Measurements from ENCODE around the gene EPHA6. TPM values are rescaled to one million over a fixed set of nuclear protein-coding genes. Genes with fewer than 3 reads are reported as not detected.

Gene EPHA6
- total and polyA plus RNA-seq, 2 donors (not counting 1 experiment from before 2014, with no cell fraction given): not detected

DNA sequence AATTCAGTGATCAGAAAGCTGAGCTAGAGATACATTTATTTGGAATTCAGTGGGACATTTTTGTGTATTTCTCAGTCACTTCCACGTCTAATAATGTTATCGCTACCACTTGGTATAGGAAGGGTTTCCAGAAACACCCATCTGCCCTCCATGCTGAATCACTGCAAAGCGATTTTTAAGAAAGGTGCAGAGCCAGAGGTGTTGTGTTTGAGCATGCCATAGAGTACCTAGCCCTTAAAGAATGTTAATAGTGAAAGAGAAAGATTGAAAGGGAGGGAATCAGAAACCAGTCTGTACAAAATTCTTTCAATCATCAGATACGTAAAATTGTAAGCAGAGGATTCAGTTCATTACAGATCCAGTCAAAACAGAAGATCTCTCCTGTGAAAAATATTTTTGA lies 870.1 kb downstream of the EPHA6 start:
- Mint-ChIP-seq H3K27me3 (no peaks in the 10 kb centered on the region), H3K4me1 (no peaks in the 10 kb centered on the region), H3K27ac (no peak overlapping the region), H3K9me3 (ENCODE audit: insufficient read depth) (no peaks in the 10 kb centered on the region), H3K4me3 (no peak overlapping the region)
- ATAC-seq (ENCODE audit: low read depth) (no peak), DNase-seq (no peak)
- H3K27ac ChIP-seq (ENCODE audit: low read length in 2 of 2): no peak overlapping the region
- no peaks in the 10 kb centered on the region for H3K36me3 ChIP-seq (replicated peaks in 1 of 2; ENCODE audit: control extremely low read depth in 1 of 2, control insufficient read depth in 1 of 2, extremely low read depth in 1 of 2, insufficient read depth in 2 of 2, low read length in 1 of 2)
- no peak overlapping the region for H3K4me3 ChIP-seq (ENCODE audit: control extremely low read depth in 1 of 5, extremely low read depth in 1 of 5, insufficient read depth in 1 of 5, low read depth in 2 of 5, low read length in 4 of 5)
- CTCF ChIA-PET: no interaction called here
- no peaks in the 10 kb centered on the region for H3K9me3 ChIP-seq (ENCODE audit: control extremely low read depth in 1 of 3, control insufficient read depth in 2 of 3, insufficient read depth in 1 of 3, low read length in 2 of 3)
- no CpG with 5 or more reads among the region's 4 CpGs for WGBS (ENCODE audit: insufficient coverage)
- H3K4me1 ChIP-seq (ENCODE audit: control insufficient read depth in 2 of 2, insufficient read depth in 2 of 2, low read length in 2 of 2): no peaks in the 10 kb centered on the region
- no peaks in the 10 kb centered on the region for H3K79me2 ChIP-seq (ENCODE audit: control insufficient read depth, insufficient read depth, low read length)
- POLR2A ChIA-PET: no interaction called here
- H4K20me1 ChIP-seq (ENCODE audit: control insufficient read depth, insufficient read depth, low read length, poor library complexity, severe bottlenecking): no peaks in the 10 kb centered on the region
- intact Hi-C loops (cut with micrococcal nuclease): no loop called here
- no peak overlapping the region for H2AFZ ChIP-seq (ENCODE audit: insufficient read depth, low read depth, low read length, poor library complexity, severe bottlenecking)
- no peak for TF ChIP-seq EZH2 (IDR thresholded peaks at IDR 0.05; ENCODE audit: borderline replicate concordance, insufficient read depth, low read depth, low read length, poor library complexity, severe bottlenecking)
- TF ChIP-seq, protein P1, sequence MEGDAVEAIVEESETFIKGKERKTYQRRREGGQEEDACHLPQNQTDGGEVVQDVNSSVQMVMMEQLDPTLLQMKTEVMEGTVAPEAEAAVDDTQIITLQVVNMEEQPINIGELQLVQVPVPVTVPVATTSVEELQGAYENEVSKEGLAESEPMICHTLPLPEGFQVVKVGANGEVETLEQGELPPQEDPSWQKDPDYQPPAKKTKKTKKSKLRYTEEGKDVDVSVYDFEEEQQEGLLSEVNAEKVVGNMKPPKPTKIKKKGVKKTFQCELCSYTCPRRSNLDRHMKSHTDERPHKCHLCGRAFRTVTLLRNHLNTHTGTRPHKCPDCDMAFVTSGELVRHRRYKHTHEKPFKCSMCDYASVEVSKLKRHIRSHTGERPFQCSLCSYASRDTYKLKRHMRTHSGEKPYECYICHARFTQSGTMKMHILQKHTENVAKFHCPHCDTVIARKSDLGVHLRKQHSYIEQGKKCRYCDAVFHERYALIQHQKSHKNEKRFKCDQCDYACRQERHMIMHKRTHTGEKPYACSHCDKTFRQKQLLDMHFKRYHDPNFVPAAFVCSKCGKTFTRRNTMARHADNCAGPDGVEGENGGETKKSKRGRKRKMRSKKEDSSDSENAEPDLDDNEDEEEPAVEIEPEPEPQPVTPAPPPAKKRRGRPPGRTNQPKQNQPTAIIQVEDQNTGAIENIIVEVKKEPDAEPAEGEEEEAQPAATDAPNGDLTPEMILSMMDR (IDR thresholded peaks at IDR 0.05): no peak
- no peak overlapping the region for H3K9ac ChIP-seq (ENCODE audit: low read length)
- H3K27me3 ChIP-seq (replicated peaks in 1 of 4; ENCODE audit: control extremely low read depth in 1 of 4, control insufficient read depth in 3 of 4, insufficient read depth in 4 of 4, low read length in 3 of 4): no peaks in the 10 kb centered on the region
- no peak overlapping the region for H3K4me2 ChIP-seq (replicated peaks; ENCODE audit: low read depth, low read length, poor library complexity, severe bottlenecking)

DNA sequence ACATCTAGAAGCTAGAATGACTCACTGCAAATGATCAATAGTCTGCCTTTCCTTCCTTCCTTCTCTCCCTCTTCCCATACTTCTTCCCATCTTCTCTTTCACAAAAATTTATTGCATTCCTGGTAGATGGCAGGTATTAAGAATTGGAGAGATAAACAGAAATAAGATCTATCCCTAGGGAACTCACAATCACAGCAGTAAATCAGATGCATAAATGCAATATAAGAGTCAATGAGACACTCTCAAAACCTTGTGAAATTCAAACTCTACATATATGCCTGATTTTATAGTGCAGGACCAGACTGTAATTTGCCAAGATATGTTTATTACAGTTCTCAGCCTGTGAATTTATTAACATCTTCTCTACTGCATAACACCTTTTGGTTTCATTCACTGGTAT lies 871.9 kb downstream of the EPHA6 start:
- no peaks in the 10 kb centered on the region for H3K9me3 ChIP-seq (ENCODE audit: control extremely low read depth in 1 of 3, control insufficient read depth in 2 of 3, insufficient read depth in 1 of 3, low read length in 2 of 3)
- DNase-seq: no peak
- ChIA-PET POLR2A (no interaction called here), CTCF (no interaction called here)
- intact Hi-C loops (cut with micrococcal nuclease): no loop called here
- H3K4me2 ChIP-seq (replicated peaks; ENCODE audit: low read depth, low read length, poor library complexity, severe bottlenecking): no peak overlapping the region
- no peak overlapping the region for H3K27ac Mint-ChIP-seq
- no peak overlapping the region for H3K4me3 ChIP-seq (ENCODE audit: control extremely low read depth in 1 of 5, extremely low read depth in 1 of 5, insufficient read depth in 1 of 5, low read depth in 2 of 5, low read length in 4 of 5)
- H2AFZ ChIP-seq (ENCODE audit: insufficient read depth, low read depth, low read length, poor library complexity, severe bottlenecking): no peak overlapping the region
- no peaks in the 10 kb centered on the region for H3K27me3 Mint-ChIP-seq
- H3K9me3 Mint-ChIP-seq (ENCODE audit: insufficient read depth): no peaks in the 10 kb centered on the region
- no peaks in the 10 kb centered on the region for H3K36me3 ChIP-seq (replicated peaks in 1 of 2; ENCODE audit: control extremely low read depth in 1 of 2, control insufficient read depth in 1 of 2, extremely low read depth in 1 of 2, insufficient read depth in 2 of 2, low read length in 1 of 2)
- H4K20me1 ChIP-seq (ENCODE audit: control insufficient read depth, insufficient read depth, low read length, poor library complexity, severe bottlenecking): no peaks in the 10 kb centered on the region
- H3K4me1 Mint-ChIP-seq: no peaks in the 10 kb centered on the region
- TF ChIP-seq EZH2 (IDR thresholded peaks at IDR 0.05; ENCODE audit: borderline replicate concordance, insufficient read depth, low read depth, low read length, poor library complexity, severe bottlenecking): no peak
- TF ChIP-seq, protein P1 (IDR thresholded peaks at IDR 0.05): no peak
- no peaks in the 10 kb centered on the region for H3K27me3 ChIP-seq (replicated peaks in 1 of 4; ENCODE audit: control extremely low read depth in 1 of 4, control insufficient read depth in 3 of 4, insufficient read depth in 4 of 4, low read length in 3 of 4)
- H3K9ac ChIP-seq (ENCODE audit: low read length): no peak overlapping the region
- H3K4me3 Mint-ChIP-seq: no peak overlapping the region
- no peaks in the 10 kb centered on the region for H3K79me2 ChIP-seq (ENCODE audit: control insufficient read depth, insufficient read depth, low read length)
- H3K4me1 ChIP-seq (ENCODE audit: control insufficient read depth in 2 of 2, insufficient read depth in 2 of 2, low read length in 2 of 2): no peaks in the 10 kb centered on the region
- no peak for ATAC-seq (ENCODE audit: low read depth)
- no peak overlapping the region for H3K27ac ChIP-seq (ENCODE audit: low read length in 2 of 2)

Measured in B cell (primary cell).